OCI-LY7 (cell line): ENCODE results near the gene INTS1. TPM values are rescaled to one million over a fixed set of nuclear protein-coding genes. Genes with fewer than 3 reads are reported as not detected.
"Not testable (repeated sequence)": the region's sequence is repeated elsewhere in the genome, so short reads cannot be mapped to it uniquely, and the experiment has no call there.

Experiments
- BruUV-seq: library from RNA; stranded (reverse); fragments of 400-500 nt; replicated peaks from 2 replicates; lab custom pipeline; 2021; lab: Mats Ljungman, UMichigan
- CTCF ChIA-PET: fragments of 300-600 bp; sonication (Branson Sonifier 250); formaldehyde crosslinking; loops from one replicate; lab custom pipeline; 2022; ENCODE audit warnings: antibody characterized with exemption; ENCODE audit not compliant: unreplicated experiment; lab: Charles Lee
- POLR2A ChIA-PET: fragments of 300-600 bp; sonication (Branson Sonifier 250); formaldehyde crosslinking; loops from one replicate; lab custom pipeline; 2022; ENCODE audit warnings: antibody characterized with exemption; lab: Charles Lee
- DNase-seq: peaks from one replicate; pipeline ENCODE4 v3.0.0-alpha.2; 2015; ENCODE audit warnings: low spot score
- H2AFZ ChIP-seq: fragments of 200-600 bp; sonication (generic), shearing (Covaris generic); 2 replicates; pipeline ENCODE4 v1.6.1; 2014; ENCODE audit warnings: mild to moderate bottlenecking, antibody characterized with exemption, low read length, moderate library complexity
- H3K27ac ChIP-seq: fragments of 200-600 bp; sonication (generic); 2 replicates; pipeline ENCODE4 v1.5.1; 2014; ENCODE audit warnings: mixed run types, low read depth, mild to moderate bottlenecking, moderate library complexity, low read length, inconsistent platforms; ENCODE audit not compliant: poor library complexity, severe bottlenecking
- H3K36me3 ChIP-seq: fragments of 200-600 bp; sonication (generic); 2 replicates; pipeline ENCODE4 v1.6.1; 2014; ENCODE audit warnings: mild to moderate bottlenecking, antibody characterized with exemption, low read length, moderate library complexity, mixed read lengths; ENCODE audit not compliant: insufficient read depth
- H3K4me1 ChIP-seq: fragments of 200-600 bp; sonication (generic); 2 replicates; pipeline ENCODE4 v1.5.1; 2014; ENCODE audit warnings: mild to moderate bottlenecking, low read length; ENCODE audit not compliant: insufficient read depth, poor library complexity, severe bottlenecking
- H3K4me2 ChIP-seq: fragments of 200-600 bp; sonication (generic); 2 replicates; pipeline ENCODE4 v1.6.1; 2014; ENCODE audit warnings: mild to moderate bottlenecking, low read length
- H3K4me3 ChIP-seq: fragments of 200-600 bp; sonication (generic); 2 replicates; pipeline ENCODE4 v1.5.1; 2014; ENCODE audit warnings: mild to moderate bottlenecking, low read depth, low read length; ENCODE audit not compliant: poor library complexity, severe bottlenecking
- H3K79me2 ChIP-seq: fragments of 200-600 bp; sonication (generic); 2 replicates; pipeline ENCODE4 v1.6.1; 2016; ENCODE audit warnings: low read depth, mild to moderate bottlenecking, low read length, moderate library complexity, mixed read lengths; ENCODE audit not compliant: insufficient read depth
- H3K9me2 ChIP-seq: fragments of 200-600 bp; sonication (generic); 2 replicates; pipeline ENCODE4 v1.6.1; 2016; ENCODE audit warnings: mild to moderate bottlenecking, low read length, mixed read lengths; ENCODE audit not compliant: insufficient read depth
- H3K9me3 ChIP-seq: fragments of 200-600 bp; sonication (generic); 2 replicates; pipeline ENCODE4 v1.6.1; 2014; ENCODE audit warnings: mild to moderate bottlenecking, mixed run types, low read length, mixed read lengths
- H4K20me1 ChIP-seq: fragments of 200-600 bp; sonication (generic); 2 replicates; pipeline ENCODE4 v1.6.1; 2014; ENCODE audit warnings: mild to moderate bottlenecking, antibody characterized with exemption, low read length, moderate library complexity, mixed read lengths; ENCODE audit not compliant: insufficient read depth
- CTCF ChIP-seq: fragments of 200-600 bp; sonication (generic); conservative IDR thresholded peaks from 2 replicates; pipeline ENCODE4 v1.5.1; 2014; ENCODE audit warnings: mild to moderate bottlenecking, antibody characterized with exemption, low read length, moderate library complexity, mixed read lengths
- EZH2phosphoT487 ChIP-seq: fragments of 200-600 bp; sonication (generic); IDR thresholded peaks from 2 replicates; pipeline ENCODE4 v1.6.1; 2018; ENCODE audit warnings: low read depth, borderline replicate concordance, mild to moderate bottlenecking, mixed run types, antibody characterized with exemption, low read length, moderate library complexity, mixed read lengths
- intact Hi-C: fragments of 100-400 bp; cut with micrococcal nuclease; formaldehyde crosslinking; loops from one replicate; pipeline ENCODE4 v1.10.0; 2022; ENCODE audit not compliant: unreplicated experiment
- total RNA-seq, 2 experiments: library from RNA; depleted of rRNA in 1 of 2; stranded (reverse); fragments of >200 nt in 1 of 2; shearing (Covaris generic) in 1 of 2; gene quantifications; 2 replicates each; pipeline ENCODE4 v1.2.3, GENCODE V29; 2014 to 2022

The INTS1 gene
- total RNA-seq, 2 experiments from 2014 or later, result 83.6 to 188 TPM

GRCh38 chr7:1445341-1445740 lies 58.8 kb downstream of the INTS1 start:
- H3K36me3 ChIP-seq, result no peaks in the 10 kb centered on the region
- no peak overlapping the region for H2AFZ ChIP-seq
- intact Hi-C loops, result no loop called here
- TF ChIP-seq CTCF, result no peak
- TF ChIP-seq EZH2phosphoT487, result no peak
- H3K9me2 ChIP-seq, result no peaks in the 10 kb centered on the region
- no peak overlapping the region for H3K4me3 ChIP-seq
- no peak overlapping the region for H3K27ac ChIP-seq
- no peaks in the 10 kb centered on the region for H3K9me3 ChIP-seq
- POLR2A ChIA-PET, result no interaction called here
- BruUV-seq, result no TSS peak
- H3K4me2 ChIP-seq, result no peak overlapping the region
- H4K20me1 ChIP-seq, result no peaks in the 10 kb centered on the region
- H3K4me1 ChIP-seq, result no peaks in the 10 kb centered on the region
- CTCF ChIA-PET, result no interaction called here
- DNase-seq, result no peak
- H3K79me2 ChIP-seq, result no peaks in the 10 kb centered on the region

- Histone ChIP-seq H3K36me3 (no peaks in the 10 kb centered on the region), H2AFZ (no peak overlapping the region), H3K79me2 (no peaks in the 10 kb centered on the region), H3K4me3 (no peak overlapping the region), H3K27ac (no peak overlapping the region), H4K20me1 (no peaks in the 10 kb centered on the region), H3K9me2 (no peaks in the 10 kb centered on the region), H3K9me3 (no peaks in the 10 kb centered on the region), H3K4me1 (no peaks in the 10 kb centered on the region), H3K4me2 (no peak overlapping the region)
- no peak for DNase-seq
- ChIA-PET POLR2A (no interaction called here), CTCF (no interaction called here)
- no peak for TF ChIP-seq CTCF
- intact Hi-C loops, result no loop called here
- no TSS peak for BruUV-seq
Measured at GRCh38 chr7:1444925-1445322, 59.3 kb downstream of the INTS1 start.

- no peak for TF ChIP-seq CTCF
- no peak for TF ChIP-seq EZH2phosphoT487
- POLR2A ChIA-PET, result no interaction called here
- BruUV-seq, result no TSS peak
Measured at GRCh38 chr7:1444214-1444924, 59.8 kb downstream of the INTS1 start.

GRCh38 chr7:1443587-1444200 lies 60.5 kb downstream of the INTS1 start:
- H3K4me1 ChIP-seq, H3K4me2 ChIP-seq, H4K20me1 ChIP-seq, H3K9me2 ChIP-seq, H3K36me3 ChIP-seq, H3K4me3 ChIP-seq, H3K9me3 ChIP-seq, H3K27ac ChIP-seq, CTCF ChIA-PET, BruUV-seq, POLR2A ChIA-PET, H3K79me2 ChIP-seq, intact Hi-C loops, DNase-seq, H2AFZ ChIP-seq: not testable (repeated sequence)

More at GRCh38 chr7:1444214-1444924, 59.8 kb downstream of the INTS1 start:
- Histone ChIP-seq H3K9me3 (no peaks in the 10 kb centered on the region), H3K9me2 (no peaks in the 10 kb centered on the region), H3K27ac (no peak overlapping the region), H3K79me2 (no peaks in the 10 kb centered on the region), H3K4me1 (no peaks in the 10 kb centered on the region), H4K20me1 (no peaks in the 10 kb centered on the region), H2AFZ (no peak overlapping the region), H3K36me3 (no peaks in the 10 kb centered on the region), H3K4me2 (no peak overlapping the region), H3K4me3 (no peak overlapping the region)
- CTCF ChIA-PET, result no interaction called here
- intact Hi-C loops, result no loop called here
- no peak for DNase-seq
